Measurements from ENCODE around the gene ASAP2.
A peak's percentile ranks its signal among the peaks of the same experiment; 100 is the strongest.

ASAP2 gene

GRCh38 chr2:9410108-9410507 lies 203.5 kb downstream of the ASAP2 start:
- DNase-seq = no peak

GRCh38 chr2:9412781-9413180 lies 206.2 kb downstream of the ASAP2 start:
- no peak for DNase-seq

GRCh38 chr2:9415516-9416169 lies 209.0 kb downstream of the ASAP2 start:
- no peak for DNase-seq

GRCh38 chr2:9416267-9416961 lies 209.8 kb downstream of the ASAP2 start:
- no peak for DNase-seq

DNA sequence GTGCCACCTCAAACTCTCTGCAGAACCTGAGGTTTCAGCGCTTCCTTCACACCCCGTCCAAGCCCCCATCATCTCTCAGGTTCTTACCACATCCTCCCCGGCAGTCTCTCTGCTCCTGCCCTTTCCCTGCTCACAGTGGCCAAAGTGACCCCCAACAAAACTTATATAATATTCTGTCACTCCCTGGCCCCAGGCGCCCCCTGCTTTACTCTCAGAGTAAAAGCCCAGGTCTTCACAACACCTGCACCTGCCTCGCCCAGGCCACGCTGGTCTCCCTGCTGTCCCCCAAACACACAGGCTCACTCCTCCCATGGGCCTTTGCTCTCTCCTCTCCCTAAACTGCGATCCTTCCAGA lies 210.3 kb downstream of the ASAP2 start:
- DNase-seq = no peak

- DNase-seq = no peak
Observed at GRCh38 chr2:9417725-9418124, 211.1 kb downstream of the ASAP2 start.

- no peak for DNase-seq
Observed at GRCh38 chr2:9418746-9419145, 212.1 kb downstream of the ASAP2 start.

DNA sequence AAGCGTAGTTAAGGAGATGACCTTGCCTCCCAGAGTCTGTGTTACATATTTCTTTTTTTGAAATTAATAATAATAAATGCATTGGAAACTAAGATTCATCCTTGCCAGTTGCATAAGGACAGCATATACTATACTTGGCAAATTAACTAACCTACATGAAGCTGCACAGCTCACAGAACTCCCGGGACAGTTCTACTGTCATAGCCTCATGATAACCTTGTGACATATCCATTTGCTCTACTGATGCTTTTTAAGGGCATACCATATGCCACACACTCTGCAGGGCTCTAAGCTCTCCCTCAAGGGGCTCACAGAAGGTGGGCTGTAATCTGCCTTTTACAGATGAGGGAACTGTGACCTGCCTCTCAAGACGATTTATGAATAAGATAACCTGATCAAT lies 212.9 kb downstream of the ASAP2 start:
- DNase-seq = no peak

DNA sequence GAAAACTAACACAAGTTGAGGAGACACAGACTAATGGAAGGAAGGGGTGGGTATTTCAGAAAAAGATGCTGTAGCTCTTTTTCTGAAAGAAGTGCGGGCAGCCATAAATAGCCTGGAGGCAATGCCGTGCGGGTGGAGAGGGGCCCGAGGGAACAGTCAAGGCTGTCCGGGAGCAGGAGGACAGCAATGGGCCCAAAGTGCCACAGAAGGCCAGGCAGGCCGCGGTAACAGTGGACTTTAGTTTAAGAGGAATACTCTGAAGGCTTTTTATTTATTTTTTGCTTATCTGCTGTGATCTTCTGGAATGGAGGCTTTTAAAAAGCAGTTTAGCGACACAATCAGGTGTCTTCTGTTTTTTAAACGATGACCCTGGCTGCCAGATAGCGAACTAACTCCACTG lies 213.9 kb downstream of the ASAP2 start:
- no peak for DNase-seq

GRCh38 chr2:9422321-9423099 lies 215.9 kb downstream of the ASAP2 start:
- DNase-seq = peak; percentile 64

DNA sequence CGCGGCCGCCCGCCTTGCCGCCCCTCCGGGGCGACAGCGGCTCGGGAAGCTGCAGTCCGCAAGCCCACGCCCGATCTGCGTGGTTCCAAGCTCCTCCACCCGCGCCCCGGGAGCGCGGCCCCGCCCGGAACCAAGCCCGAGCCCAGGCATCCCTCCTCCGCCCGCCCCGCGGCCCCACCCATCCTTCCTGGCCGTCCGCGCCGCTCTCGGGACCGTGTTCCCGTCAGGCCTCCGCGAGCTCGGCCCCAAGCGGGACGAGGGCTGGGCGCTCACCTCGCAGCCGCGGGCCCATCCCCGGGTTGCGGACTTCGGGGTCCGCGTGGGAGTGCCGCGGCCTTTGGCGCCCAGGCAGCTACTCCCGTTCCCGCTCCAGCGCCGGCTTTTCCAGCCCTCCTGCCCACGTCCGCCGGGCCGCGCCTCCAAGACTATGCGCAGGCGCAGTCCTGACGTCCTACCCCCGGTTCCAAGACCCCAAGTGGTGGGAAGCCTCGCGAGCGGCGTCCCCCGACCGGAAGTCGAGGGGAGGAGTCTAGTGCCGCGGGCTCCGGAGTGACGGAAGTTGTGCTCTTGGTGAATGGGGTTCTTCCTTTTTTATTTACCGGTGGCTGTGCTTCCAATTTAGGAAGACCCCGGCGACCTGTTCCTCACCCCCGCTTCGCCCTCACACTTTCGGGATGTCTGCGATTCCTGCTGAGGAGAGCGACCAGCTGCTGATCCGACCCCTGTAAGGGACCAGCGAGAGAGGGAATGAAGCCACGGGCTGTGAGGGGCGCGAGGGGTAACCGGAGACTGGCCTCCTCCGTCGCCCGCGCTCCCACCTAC lies 216.7 kb downstream of the ASAP2 start, which contains the start of the genes CPSF3 and ITGB1BP1:
Gene CPSF3 (plus strand): TSS at position 555 of the 822 bp plus-strand sequence. CDS start 120 bp downstream, at position 675.
Gene ITGB1BP1 (minus strand): TSS at position 429 of the 822 bp plus-strand sequence. CDS start 4,831 bp downstream, outside the sequence.
- peak; percentile 99 for DNase-seq

GRCh38 chr2:9423922-9424272 lies 217.3 kb downstream of the ASAP2 start:
- DNase-seq = peak; percentile 50

GRCh38 chr2:9424447-9425164 lies 218.0 kb downstream of the ASAP2 start:
- no peak for DNase-seq

DNA sequence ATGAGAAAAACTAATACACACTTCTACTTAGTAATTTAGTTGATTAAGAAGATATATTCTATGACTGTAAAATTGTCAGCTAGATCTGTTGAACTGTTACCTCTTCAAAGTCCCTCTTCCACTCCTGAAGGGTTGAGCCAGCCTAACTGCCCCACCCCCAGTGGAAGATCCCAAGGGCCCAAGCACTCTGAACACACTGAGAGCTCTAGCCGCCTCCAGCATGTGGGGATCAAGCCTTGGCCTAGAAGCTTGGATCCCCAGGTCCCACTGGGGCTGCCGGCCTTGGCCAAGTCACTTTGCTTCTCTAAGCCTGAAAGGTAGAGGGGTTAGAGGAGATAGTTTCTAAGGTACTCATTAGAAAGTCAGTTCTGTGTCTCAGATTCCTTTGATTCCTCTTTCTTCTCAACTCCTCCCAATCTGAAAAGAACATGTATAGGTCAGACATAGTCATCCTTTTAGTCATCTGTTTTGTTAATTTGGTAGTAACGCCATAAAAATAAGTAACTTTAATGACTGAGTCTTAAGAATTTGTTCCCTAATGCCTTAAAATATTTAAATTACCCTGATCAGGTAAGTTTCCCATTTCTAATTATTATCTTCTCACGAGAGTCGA lies 222.5 kb downstream of the ASAP2 start:
- no peak for DNase-seq

DNA sequence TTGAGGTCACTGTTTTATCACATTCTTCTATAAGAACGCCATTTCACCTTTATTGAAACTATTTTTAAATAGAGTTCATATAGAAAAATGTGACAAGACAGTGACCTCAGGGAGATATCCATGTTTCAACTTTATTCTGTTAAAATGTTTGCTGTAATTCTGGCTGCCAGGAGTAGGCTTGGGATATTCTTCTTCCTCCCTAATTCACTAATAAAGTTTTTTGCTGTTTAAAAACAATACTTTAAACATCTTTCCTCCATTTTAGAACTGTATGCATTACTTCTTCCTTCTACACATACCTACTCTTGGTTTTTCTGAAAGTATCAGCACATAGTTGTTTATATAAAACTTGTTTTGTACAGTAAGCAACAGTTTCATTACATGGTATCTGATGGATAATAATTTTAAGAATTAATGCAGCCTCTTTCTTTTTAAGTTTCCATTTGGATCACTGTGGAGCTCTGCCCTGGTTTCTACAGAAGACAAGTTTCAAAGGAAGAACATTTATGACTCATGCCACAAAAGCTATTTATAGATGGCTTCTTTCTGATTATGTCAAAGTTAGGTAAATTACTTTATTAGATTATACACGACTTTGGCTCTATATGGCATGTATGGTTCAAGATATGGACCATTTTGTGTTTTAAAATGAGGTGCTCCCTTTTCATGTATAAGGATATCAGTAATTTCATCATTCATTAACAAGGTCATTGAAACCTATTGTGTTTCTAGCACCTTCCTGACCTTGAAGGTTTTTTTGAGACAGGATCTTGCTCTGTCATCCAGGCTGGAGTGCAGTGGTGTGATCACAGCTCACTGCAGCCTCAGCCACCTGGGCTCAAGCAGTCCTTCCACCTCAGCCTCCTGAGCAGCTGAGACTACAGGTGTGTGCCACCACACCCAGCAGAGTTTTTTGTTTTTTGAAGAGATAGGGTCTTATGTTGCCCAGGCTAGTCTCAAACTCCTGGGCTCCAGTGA lies 224.0 kb downstream of the ASAP2 start:
- no peak for DNase-seq

GRCh38 chr2:9434489-9434888 lies 227.9 kb downstream of the ASAP2 start:
- DNase-seq = no peak

- DNase-seq = no peak
Observed at GRCh38 chr2:9439536-9439935, 232.9 kb downstream of the ASAP2 start.

- no peak for DNase-seq
Observed at GRCh38 chr2:9440058-9440727, 233.6 kb downstream of the ASAP2 start.

DNA sequence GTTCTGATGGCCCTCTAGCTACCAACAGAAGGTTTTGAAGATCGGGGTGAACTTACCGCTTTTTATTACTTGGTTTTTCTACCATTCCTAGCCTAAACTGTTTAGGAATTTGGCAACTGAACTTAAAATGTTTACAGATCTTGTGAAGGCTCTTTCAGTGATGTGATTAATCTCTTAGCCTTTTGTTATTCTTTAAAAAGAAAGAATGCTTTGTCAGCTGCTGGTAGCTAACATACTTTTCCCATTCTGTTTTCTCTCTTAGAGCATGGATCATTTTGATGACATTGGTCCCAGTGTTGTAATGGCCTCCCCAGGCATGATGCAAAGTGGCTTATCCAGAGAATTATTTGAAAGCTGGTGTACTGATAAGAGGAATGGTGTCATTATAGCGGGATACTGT lies 234.9 kb downstream of the ASAP2 start:
- no peak for DNase-seq

- no peak for DNase-seq
Observed at GRCh38 chr2:9443526-9443925, 236.9 kb downstream of the ASAP2 start.

Data from RPMI8226 (cell line).